K562 (cell line): ENCODE data around the gene ELMO1. TPM values are rescaled to one million over a fixed set of nuclear protein-coding genes. Genes with fewer than 3 reads are reported as not detected.

Experiments
- ATAC-seq: fragments of 200-7000 bp; cut with Tn5 transposase; 3 replicates; pipeline ENCODE4 v1.9.1; 2020; ENCODE audit warnings: moderate library complexity
- BruUV-seq: library from RNA; stranded (reverse); fragments of 400-500 nt; replicated peaks from 2 replicates; lab custom pipeline; 2021; lab: Mats Ljungman, UMichigan
- CTCF ChIA-PET: fragments of 300-600 bp; formaldehyde crosslinking; extraction: SDS; loops from one replicate; lab custom pipeline; 2021; ENCODE audit warnings: low intra/inter-chr PET ratio; lab: Yijun Ruan, JAX
- POLR2A ChIA-PET: fragments of 300-600, 350-650 bp; sonication (Branson Sonifier 250); formaldehyde crosslinking; extraction: SDS; loops from one replicate; lab custom pipeline; 2021; ENCODE audit warnings: antibody characterized with exemption, inconsistent platforms; lab: Yijun Ruan, JAX
- DNase-seq, 4 experiments: peaks; one replicate each; pipeline versions ENCODE4 v3.0.0 to v3.0.0-alpha.2; 2011 to 2018; ENCODE audit warnings: low spot score in 3 of 4, mixed read lengths in 3 of 4; ENCODE audit errors: extremely low read depth in 1 of 4
- FAIRE-seq: peaks from 2 replicates; lab custom pipeline; 2011; peaks lifted over from hg19 to GRCh38; lab: Jason Lieb, UNC
- H2AFZ ChIP-seq: 2 replicates; pipeline ENCODE4 v1.6.0; 2011; ENCODE audit warnings: low read depth, low read length, control low read depth, inconsistent platforms
- H3K27ac ChIP-seq: fragments of 200-600 bp; 3 replicates; pipeline ENCODE4 v1.8.0; 2011; ENCODE audit warnings: low read depth, mild to moderate bottlenecking, control low read depth, inconsistent platforms, low read length, moderate library complexity, mixed read lengths; ENCODE audit errors: extremely low read depth
- H3K27me3 ChIP-seq, 2 experiments: fragments of 300-600 bp in 1 of 2; 2 replicates in 1 of 2; 3 replicates in 1 of 2; pipeline versions ENCODE4 v1.6.0 to v1.8.0; 2011; ENCODE audit warnings: inconsistent platforms in 2 of 2, low read length in 2 of 2, mild to moderate bottlenecking in 1 of 2, mixed read lengths in 1 of 2, moderate library complexity in 1 of 2; ENCODE audit not compliant: control insufficient read depth in 2 of 2, insufficient read depth in 2 of 2
- H3K36me3 ChIP-seq: fragments of 300-600 bp; 3 replicates; pipeline ENCODE4 v1.8.0; 2011; ENCODE audit warnings: mild to moderate bottlenecking, low read length, inconsistent platforms; ENCODE audit not compliant: control insufficient read depth, insufficient read depth
- H3K4me1 ChIP-seq, 2 experiments: fragments of 200-600 bp in 1 of 2; replicated peaks in 1 of 2; 2 replicates in 1 of 2; 3 replicates in 1 of 2; pipeline versions ENCODE4 v1.5.1 to v1.8.0; 2011; ENCODE audit warnings: inconsistent platforms in 2 of 2, low read length in 2 of 2, mild to moderate bottlenecking in 1 of 2, mixed read lengths in 1 of 2, moderate library complexity in 1 of 2; ENCODE audit not compliant: control insufficient read depth in 2 of 2, insufficient read depth in 2 of 2
- H3K4me2 ChIP-seq: 2 replicates; pipeline ENCODE4 v1.6.1; 2011; ENCODE audit warnings: low read length, control low read depth, inconsistent platforms, mixed read lengths; ENCODE audit not compliant: insufficient read depth
- H3K4me3 ChIP-seq: fragments of 200-600 bp; sonication (generic), shearing (Covaris generic); 2 replicates; pipeline ENCODE4 v1.5.1; 2016; ENCODE audit warnings: control low read depth, inconsistent platforms
- H3K79me2 ChIP-seq: fragments of 200-600 bp; 3 replicates; pipeline ENCODE4 v1.8.0; 2011; ENCODE audit warnings: low read length, inconsistent platforms; ENCODE audit not compliant: control insufficient read depth, insufficient read depth
- H3K9ac ChIP-seq, 2 experiments: 2 replicates each; pipeline versions ENCODE4 v1.6.0 to v1.6.1; 2011; ENCODE audit warnings: low read depth in 2 of 2, low read length in 2 of 2, control low read depth in 1 of 2, inconsistent platforms in 1 of 2, mild to moderate bottlenecking in 1 of 2, mixed read lengths in 1 of 2; ENCODE audit not compliant: insufficient read depth in 1 of 2
- H3K9me1 ChIP-seq: one replicate; pipeline ENCODE4 v1.6.0; 2011; ENCODE audit warnings: inconsistent platforms, mild to moderate bottlenecking, low read length, moderate library complexity; ENCODE audit not compliant: control insufficient read depth, insufficient read depth
- H3K9me3 ChIP-seq: replicated peaks from 2 replicates; pipeline ENCODE4 v1.5.1; 2011; ENCODE audit warnings: low read depth, low read length, inconsistent platforms; ENCODE audit not compliant: control insufficient read depth, insufficient read depth
- H4K20me1 ChIP-seq: replicated peaks from 2 replicates; pipeline ENCODE4 v1.6.1; 2011; ENCODE audit warnings: low read length, inconsistent platforms, mixed read lengths; ENCODE audit not compliant: control insufficient read depth, insufficient read depth
- CEBPZ ChIP-seq: fragments of 150-350 bp; IDR thresholded peaks from 2 replicates; pipeline ENCODE4 v1.6.1; 2014; ENCODE audit warnings: low read depth, mild to moderate bottlenecking, low read length, borderline replicate concordance
- CHD2 ChIP-seq: IDR thresholded peaks from 2 replicates; pipeline ENCODE4 v1.6.1; 2011; ENCODE audit warnings: low read depth, low read length
- CREM ChIP-seq: IDR thresholded peaks from 2 replicates; pipeline ENCODE4 v1.6.1; 2014; ENCODE audit warnings: antibody characterized with exemption, low read depth
- DNMT1 ChIP-seq: fragments of 450-650 bp; IDR thresholded peaks from 2 replicates; pipeline ENCODE4 v1.6.1; 2016; ENCODE audit warnings: antibody characterized with exemption, mild to moderate bottlenecking
- GTF2F1 ChIP-seq: IDR thresholded peaks from 2 replicates; pipeline ENCODE4 v1.6.1; 2011; ENCODE audit warnings: low read depth, low read length, improper control_type of control experiment
- MLLT1 ChIP-seq, 2 experiments: fragments of 450-650 bp; IDR thresholded peaks; 2 replicates each; pipeline ENCODE4 v1.6.1; 2016
- PCBP1 ChIP-seq: fragments of 200-400 bp; formaldehyde crosslinking; IDR thresholded peaks from 2 replicates; pipeline ENCODE4 v1.6.1; 2018; ENCODE audit warnings: mild to moderate bottlenecking, low read depth, low read length; ENCODE audit not compliant: poor library complexity, severe bottlenecking
- PURB ChIP-seq: sonication (generic); formaldehyde crosslinking; IDR thresholded peaks from 2 replicates; pipeline ENCODE4 v1.9.0; 2021; ENCODE audit warnings: low read depth, mild to moderate bottlenecking, missing genetic modification reagents
- SIN3A ChIP-seq, 2 experiments: fragments of 150-350 bp in 1 of 2; IDR thresholded peaks; 2 replicates each; pipeline ENCODE4 v1.6.1; 2011 to 2016; ENCODE audit warnings: borderline replicate concordance in 2 of 2, low read depth in 2 of 2, low read length in 2 of 2, mild to moderate bottlenecking in 2 of 2, moderate library complexity in 2 of 2; ENCODE audit not compliant: control insufficient read depth in 1 of 2
- TAF7 ChIP-seq: fragments of 450-650 bp; IDR thresholded peaks from 2 replicates; pipeline ENCODE4 v1.6.1; 2016; ENCODE audit warnings: missing genetic modification characterization, missing compliant biosample characterization
- ZBED1 ChIP-seq: IDR thresholded peaks from 2 replicates; pipeline ENCODE4 v1.6.1; 2014
- ZFPM2 ChIP-seq: fragments of 250-450 bp; sonication (Bioruptor Pico); IDR thresholded peaks from 2 replicates; pipeline ENCODE4 v1.5.1; 2022; ENCODE audit warnings: mild to moderate bottlenecking
- ZNF12 ChIP-seq: sonication (generic); formaldehyde crosslinking; IDR thresholded peaks from 2 replicates; pipeline ENCODE4 v1.4.0; 2020; ENCODE audit warnings: mild to moderate bottlenecking, missing genetic modification reagents
- ZNF146 ChIP-seq: IDR thresholded peaks from one replicate; pipeline ENCODE4 v1.6.1; 2018; ENCODE audit warnings: missing compliant biosample characterization; ENCODE audit not compliant: unreplicated experiment
- ZNF23 ChIP-seq: fragments of 250-450 bp; sonication (Bioruptor Pico); IDR thresholded peaks from 2 replicates; pipeline ENCODE4 v1.4.0; 2020; ENCODE audit warnings: mild to moderate bottlenecking
- ZNF239 ChIP-seq: fragments of 250-450 bp; sonication (Bioruptor Pico); IDR thresholded peaks from 2 replicates; pipeline ENCODE4 v1.4.0; 2020; ENCODE audit warnings: mild to moderate bottlenecking
- ZNF3 ChIP-seq: fragments of 250-450 bp; sonication (Bioruptor Pico); IDR thresholded peaks from 2 replicates; pipeline ENCODE4 v1.5.0; 2021; ENCODE audit warnings: mild to moderate bottlenecking, moderate library complexity
- ZNF398 ChIP-seq: fragments of 250-450 bp; sonication (Bioruptor Pico); IDR thresholded peaks from 2 replicates; pipeline ENCODE4 v1.8.0; 2021; ENCODE audit warnings: moderate library complexity, mild to moderate bottlenecking, inconsistent platforms
- ZNF699 ChIP-seq: fragments of 250-450 bp; sonication (Bioruptor Pico); IDR thresholded peaks from 2 replicates; pipeline ENCODE4 v1.8.0; 2021; ENCODE audit warnings: mild to moderate bottlenecking, moderate library complexity; ENCODE audit not compliant: insufficient replicate concordance
- WGBS: fragments of 100-300 bp; shearing (Covaris generic); methylation state at CpG from one replicate; pipeline ENCODE4 v1.1.6; 2016; ENCODE audit warnings: low coverage, mixed read lengths; ENCODE audit not compliant: insufficient coverage; ENCODE audit errors: missing lambda C conversion rate; 5-methylcytosine and 5-hydroxymethylcytosine counted together
- in situ Hi-C: fragments of 300-500 bp; cut with MboI; formaldehyde crosslinking; loops from 4 replicates; pipeline ENCODE4 v1.15.0; 2018; ENCODE audit warnings: inconsistent platforms, mixed read lengths
- intact Hi-C: fragments of 100-400 bp; cut with micrococcal nuclease; formaldehyde crosslinking; loops from 2 replicates; pipeline ENCODE4 v1.14.2; 2022
- polyA plus RNA-seq, 8 experiments: library from polyadenylated mRNA; depleted of rRNA in 4 of 8; stranded (reverse) in 5 of 8; unstranded in 3 of 8; fragments of >200 nt; fragmentation: Nextera tagmentation in 2 of 8; fragmentation: Illumina TruSeq in 1 of 8; extraction: Ambion mirVana in 2 of 8; extraction: Trizol in 1 of 8; gene quantifications; 2 replicates each; pipeline versions ENCODE4 v1.2.1 to v1.2.3, GENCODE V29; 2011 to 2014; ENCODE audit warnings: inconsistent platforms in 1 of 8, missing spikeins in 1 of 8
- total RNA-seq, 7 experiments: library from RNA; depleted of rRNA in 6 of 7; stranded (reverse); fragments of >200 nt in 6 of 7; fragmentation: Illumina TruSeq in 2 of 7; extraction: Trizol in 2 of 7; gene quantifications; 2 replicates each; pipeline versions ENCODE4 v1.2.1 to v1.2.3, GENCODE V29; 2011 to 2021; ENCODE audit warnings: low replicate concordance in 1 of 7

The ELMO1 gene
- total and polyA plus RNA-seq, 9 of the 15 experiments (the other 6 are each of a cell fraction or from before 2014, with no cell fraction given): 0.36 to 7.2 (median 3.6) TPM

- DNase-seq: no peak
- CTCF ChIA-PET: no interaction called here
- no peaks in the 10 kb centered on the region for H3K9me1 ChIP-seq
- in situ Hi-C loops: no loop called here
- intact Hi-C loops: no loop called here
- FAIRE-seq: no peak
- H3K9me3 ChIP-seq: no peaks in the 10 kb centered on the region
- no peaks in the 10 kb centered on the region for H4K20me1 ChIP-seq
- no peak overlapping the region for H3K4me2 ChIP-seq
- no peaks in the 10 kb centered on the region for H3K79me2 ChIP-seq
- H3K4me1 ChIP-seq: no peaks in the 10 kb centered on the region; a peak in 1 of 5 replicates
- H2AFZ ChIP-seq: no peak overlapping the region
- H3K27ac ChIP-seq: no peak overlapping the region
- H3K4me3 ChIP-seq: no peak overlapping the region
- no peaks in the 10 kb centered on the region for H3K36me3 ChIP-seq
- POLR2A ChIA-PET: no interaction called here
- H3K27me3 ChIP-seq: no peaks in the 10 kb centered on the region
- ATAC-seq: no peak
- no TSS peak for BruUV-seq
- H3K9ac ChIP-seq: no peak overlapping the region
- 40% methylated on average over 8 of the region's 8 CpGs for WGBS
- TF ChIP-seq CEBPZ: no peak
- no peak for TF ChIP-seq PURB
- no peak for TF ChIP-seq ZNF146 (CRISPR knock-in tag)
- no peak for TF ChIP-seq ZNF3 (CRISPR knock-in tag)
- TF ChIP-seq ZFPM2 (CRISPR knock-in tag): no peak
- TF ChIP-seq ZNF239: no peak
- no peak for TF ChIP-seq CREM
- TF ChIP-seq SIN3A (IDR thresholded peaks at IDR 0.05; ENCODE audit: borderline replicate concordance in 2 of 2, control insufficient read depth in 1 of 2, low read depth in 2 of 2, low read length in 2 of 2): no peak
- TF ChIP-seq GTF2F1: no peak
- TF ChIP-seq DNMT1: no peak
- no peak for TF ChIP-seq PCBP1
- no peak for TF ChIP-seq ZBED1
- TF ChIP-seq ZNF398 (CRISPR knock-in tag): no peak
- no peak for TF ChIP-seq ZNF699 (CRISPR knock-in tag)
- TF ChIP-seq MLLT1 (IDR thresholded peaks at IDR 0.05): no peak
- TF ChIP-seq TAF7 (tag): no peak
- TF ChIP-seq ZNF12 (CRISPR knock-in tag): no peak
- TF ChIP-seq ZNF23 (CRISPR knock-in tag): no peak
- no peak for TF ChIP-seq CHD2
Observed at GRCh38 chr7:37364856-37365255, 83.8 kb downstream of the ELMO1 start.
